ENCODE measurements around the gene PRSS58. TPM values are rescaled to one million over a fixed set of nuclear protein-coding genes. Genes with fewer than 3 reads are reported as not detected.

PRSS58 gene
- not detected for total RNA-seq

GRCh38 chr7:142257958-142258357 is at the start of gene PRSS58:
Gene PRSS58, minus strand, starts transcription at chr7:142258058. Its CDS starts 351 bp downstream, at chr7:142257707.
- no peak for ATAC-seq

DNA sequence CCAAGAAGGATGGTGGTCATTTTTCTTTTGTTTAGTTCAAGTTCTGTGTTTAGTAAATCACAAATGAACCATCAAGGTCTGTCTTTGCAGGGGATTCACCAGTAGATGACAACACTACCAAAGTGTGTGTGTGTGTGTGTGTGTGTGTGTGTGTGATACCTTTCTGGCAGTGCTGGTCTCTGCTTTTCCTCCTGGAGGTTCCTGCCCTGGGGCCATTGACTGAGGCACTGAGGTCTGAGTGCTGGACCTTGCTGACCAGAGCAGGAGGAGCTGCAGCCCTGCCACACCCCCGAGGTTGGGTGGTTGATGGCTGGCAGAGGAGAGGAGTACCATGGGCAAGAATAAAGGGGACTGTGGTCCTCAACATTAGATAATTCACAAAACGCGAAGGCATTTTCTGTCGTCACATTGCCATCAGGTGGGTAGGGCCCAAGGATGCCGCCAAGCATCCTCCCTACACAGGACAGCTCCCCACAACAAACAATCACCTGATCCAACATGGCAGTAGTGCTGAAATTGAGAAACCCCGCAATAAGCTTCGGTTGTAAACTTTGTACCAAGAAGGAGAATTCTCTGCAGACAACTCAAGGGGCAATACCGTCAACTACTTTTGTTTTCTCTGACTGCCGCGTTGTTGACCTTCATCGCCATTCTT is 49.5 kb upstream of the PRSS58 start:
- no peak for ATAC-seq

DNA sequence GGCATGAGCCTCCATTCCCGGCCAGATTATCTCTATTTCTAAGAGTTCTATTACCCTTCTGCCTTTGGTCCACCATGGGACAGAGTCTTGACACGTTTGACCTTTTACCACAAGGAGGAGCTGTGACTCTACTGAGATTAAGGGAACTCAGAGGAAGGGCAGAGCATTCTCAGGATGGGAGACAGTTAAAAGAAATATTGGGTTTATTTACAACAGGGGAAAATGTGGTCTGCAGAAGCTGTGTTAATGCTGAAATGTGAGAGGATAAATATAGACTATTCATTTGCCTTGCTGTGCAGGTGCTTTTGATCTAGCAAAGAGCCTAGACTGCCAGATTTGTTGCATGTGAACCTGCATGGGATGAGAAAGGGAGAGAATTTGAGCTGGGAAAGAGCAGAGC is 45.8 kb upstream of the PRSS58 start:
- no peak for ATAC-seq

DNA sequence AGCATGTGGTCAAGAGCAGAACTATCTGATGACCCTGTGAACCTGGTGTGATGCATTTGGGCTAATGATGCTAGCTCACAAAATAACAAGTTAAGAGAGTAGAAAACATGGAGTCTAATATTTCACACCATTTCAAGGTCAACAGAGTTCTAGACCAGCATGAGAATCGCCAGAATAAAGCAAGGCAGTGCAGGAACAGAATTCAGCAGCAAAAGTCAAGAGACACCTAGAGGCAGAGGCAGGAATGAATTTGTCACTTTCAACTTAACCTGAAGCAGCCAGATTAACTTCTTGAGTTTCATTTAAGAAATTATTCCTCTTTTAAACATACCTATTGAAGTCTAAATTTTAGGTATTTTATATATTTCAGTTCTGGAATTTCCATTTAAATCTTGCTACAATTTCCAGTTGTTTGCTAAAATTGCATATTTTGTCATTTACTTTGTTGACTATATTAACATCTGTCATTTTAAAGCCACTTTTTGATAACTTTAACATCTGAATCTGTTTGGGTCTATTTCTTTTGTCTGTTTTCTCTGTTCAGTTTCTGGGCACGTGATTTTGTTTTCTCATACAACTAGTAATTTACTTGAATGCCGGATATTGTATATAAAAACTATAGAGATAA is 44.2 kb upstream of the PRSS58 start:
- no peak for ATAC-seq

GRCh38 chr7:142301299-142301698 is 43.4 kb upstream of the PRSS58 start:
- ATAC-seq, result no peak

DNA sequence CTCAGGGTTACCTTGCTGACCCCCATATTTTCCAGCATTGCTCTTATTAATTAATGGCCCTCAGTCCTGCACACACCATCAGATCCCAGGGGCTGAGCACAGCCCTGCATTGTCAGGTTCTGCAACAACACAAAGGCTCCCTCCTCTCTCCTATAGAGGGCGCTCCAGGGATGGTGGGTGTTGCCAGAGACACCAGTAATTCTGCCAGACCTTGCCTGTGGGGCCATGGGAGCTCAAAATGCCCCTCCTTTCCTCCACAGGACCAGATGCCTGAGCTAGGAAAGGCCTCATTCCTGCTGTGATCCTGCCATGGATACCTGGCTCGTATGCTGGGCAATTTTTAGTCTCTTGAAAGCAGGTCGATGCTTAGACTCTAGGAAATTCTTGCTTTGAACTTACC is 42.8 kb upstream of the PRSS58 start:
- no peak for ATAC-seq

GRCh38 chr7:142299237-142299781 is 41.5 kb upstream of the PRSS58 start:
- no peak for ATAC-seq

DNA sequence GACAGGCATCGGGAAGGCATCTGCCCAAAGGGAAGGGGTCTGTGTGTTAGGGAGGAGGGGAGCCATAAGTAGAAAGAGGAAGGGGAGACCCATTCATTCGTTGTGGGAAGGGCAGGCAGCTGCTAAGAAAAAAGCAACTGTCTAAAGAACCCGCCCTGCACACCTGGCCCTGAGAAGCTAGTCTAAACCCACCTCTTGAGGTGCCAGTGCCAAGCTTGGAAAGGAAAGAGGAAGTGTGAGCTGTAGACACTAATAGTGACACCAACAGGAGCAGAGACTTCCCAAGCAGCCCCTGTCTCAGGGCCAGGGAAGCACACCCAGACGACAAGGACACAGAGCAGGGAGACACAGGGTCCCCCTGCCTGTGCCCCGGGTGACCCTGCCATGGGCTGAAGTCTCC is 40.8 kb upstream of the PRSS58 start:
- no peak for ATAC-seq

- ATAC-seq, result no peak
These were observed 40.2 kb upstream of the PRSS58 start for GRCh38 chr7:142298009-142298408.

- no peak for ATAC-seq
These were observed 22.4 kb upstream of the PRSS58 start for GRCh38 chr7:142280263-142280662.

GRCh38 chr7:142279601-142280000 is 21.7 kb upstream of the PRSS58 start:
- ATAC-seq, result no peak

DNA sequence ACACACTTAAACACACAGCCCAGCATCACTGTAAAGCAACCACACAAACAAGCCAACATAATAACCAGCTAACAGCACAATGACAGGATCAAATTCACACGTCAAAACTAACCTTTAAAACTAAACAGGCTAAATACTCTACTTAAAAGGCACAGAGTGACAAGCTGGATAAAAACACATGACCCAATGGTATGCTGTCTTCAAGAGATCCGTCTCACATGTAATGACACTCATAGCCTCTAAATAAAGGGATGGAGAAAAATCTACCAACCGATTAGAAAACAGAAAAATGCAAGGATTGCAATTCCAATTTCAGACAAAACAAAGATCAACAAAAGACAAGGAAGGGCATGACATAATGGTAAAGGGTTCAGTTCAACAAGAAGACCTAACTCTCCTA is 17.2 kb upstream of the PRSS58 start:
- ATAC-seq, result no peak

- no peak for ATAC-seq
These were observed 15.0 kb upstream of the PRSS58 start for GRCh38 chr7:142272841-142273240.

GRCh38 chr7:142263598-142264380 is 5.9 kb upstream of the PRSS58 start:
- no peak for ATAC-seq

- no peak for ATAC-seq
These were observed 7.2 kb downstream of the PRSS58 start for GRCh38 chr7:142250705-142251104.

DNA sequence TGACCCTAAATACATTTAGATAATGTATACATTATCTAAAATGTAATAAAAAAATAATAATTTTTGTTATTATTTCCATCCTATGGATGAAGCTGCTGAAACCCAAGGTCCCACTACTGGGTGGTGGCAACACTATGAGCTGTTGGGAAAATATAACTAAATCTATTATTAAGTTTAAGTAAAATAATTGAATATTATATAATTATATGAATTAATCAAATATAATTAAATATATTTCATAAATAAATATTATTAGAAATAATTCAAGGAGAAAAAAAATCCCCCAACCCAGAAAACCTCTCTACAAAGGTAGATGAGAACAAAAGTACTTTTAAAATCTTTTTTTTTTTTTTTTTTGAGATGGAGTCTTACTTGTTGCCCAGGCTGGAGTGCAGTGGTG is 7.9 kb downstream of the PRSS58 start:
- ATAC-seq, result no peak

DNA sequence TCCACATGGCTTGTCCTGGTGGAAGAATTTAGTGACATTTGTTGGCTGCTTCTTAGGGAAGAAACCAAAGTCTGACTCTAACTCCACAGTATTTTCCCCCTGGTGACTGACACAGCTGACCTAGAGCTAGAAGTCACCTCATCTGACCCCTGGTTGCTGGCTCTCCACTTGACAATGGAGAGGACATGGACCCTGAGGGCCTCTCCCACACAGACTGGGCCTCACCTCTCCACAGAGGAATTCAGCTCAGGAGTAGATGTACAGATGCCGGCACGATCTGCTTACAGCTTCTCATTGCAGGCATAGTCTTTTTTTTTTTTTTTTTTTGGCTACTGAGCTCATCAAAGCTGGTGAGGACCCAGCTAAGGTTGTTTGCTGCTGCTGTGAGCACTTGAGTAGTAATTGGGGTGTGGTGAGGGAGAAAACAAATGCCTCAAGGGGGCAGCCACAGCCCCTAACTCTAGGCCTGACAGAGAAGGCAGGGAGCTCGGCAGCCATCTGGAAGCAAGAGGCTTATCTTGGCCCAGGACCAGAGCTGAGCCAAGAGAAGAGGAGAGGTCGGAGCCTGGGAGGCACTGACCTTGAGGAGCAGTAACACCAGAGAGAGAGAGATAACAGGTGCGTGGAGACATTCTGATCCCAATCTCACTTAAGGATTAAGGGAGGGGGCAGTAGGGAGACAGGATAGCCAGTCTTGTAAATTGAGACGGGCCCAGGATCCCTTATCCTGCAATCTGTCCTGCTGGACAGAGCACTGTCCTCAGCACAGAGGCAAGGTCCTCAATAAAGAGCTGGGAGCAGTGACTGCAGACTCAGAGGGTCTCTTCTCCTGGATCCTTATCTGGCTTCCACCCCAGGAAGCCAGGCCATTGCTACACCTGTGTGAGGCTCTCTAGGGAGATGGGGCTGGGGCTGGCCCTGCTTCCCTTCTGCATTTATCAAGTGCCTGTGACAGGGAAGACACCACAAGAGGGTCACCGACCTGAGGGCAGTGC is 9.4 kb downstream of the PRSS58 start:
- ATAC-seq, result no peak

DNA sequence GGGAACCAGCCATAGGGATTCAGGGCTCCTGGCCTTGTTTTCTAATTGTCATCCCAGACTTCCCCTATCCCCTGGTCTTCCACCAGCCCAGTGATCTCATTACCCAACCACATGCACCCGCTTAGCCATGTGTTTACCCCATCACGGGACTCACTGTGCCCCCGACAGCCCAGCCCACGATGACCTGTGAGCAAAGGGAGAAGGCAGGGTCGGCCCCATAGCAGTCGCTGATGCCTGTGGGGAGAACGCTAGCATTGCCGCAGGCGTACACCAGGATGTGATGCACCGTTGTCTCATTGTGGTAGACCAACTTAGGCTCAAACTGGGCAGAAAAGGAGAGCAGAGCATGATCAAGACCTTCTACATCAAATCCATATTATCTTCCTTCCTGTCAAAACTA is 14.0 kb downstream of the PRSS58 start:
- no peak for ATAC-seq

DNA sequence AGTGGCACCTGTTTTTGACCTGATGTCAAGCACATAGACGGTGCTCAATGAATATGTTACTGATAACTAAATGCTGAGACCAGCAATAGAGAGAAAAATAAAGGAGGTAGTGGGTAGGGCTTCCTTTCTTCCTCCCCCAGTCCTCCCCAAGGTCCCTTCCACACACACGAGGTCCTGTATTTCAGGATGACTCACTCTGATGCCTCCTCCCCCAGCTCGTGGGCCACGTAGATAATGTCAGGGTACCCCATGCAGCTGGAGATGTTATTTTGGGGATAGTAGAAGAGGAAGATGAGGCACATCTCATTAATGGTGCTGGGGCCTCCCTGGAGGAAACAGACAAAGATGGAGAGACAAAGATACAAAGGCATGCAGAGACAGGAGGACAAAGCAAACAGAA is 17.3 kb downstream of the PRSS58 start:
- ATAC-seq, result no peak

DNA sequence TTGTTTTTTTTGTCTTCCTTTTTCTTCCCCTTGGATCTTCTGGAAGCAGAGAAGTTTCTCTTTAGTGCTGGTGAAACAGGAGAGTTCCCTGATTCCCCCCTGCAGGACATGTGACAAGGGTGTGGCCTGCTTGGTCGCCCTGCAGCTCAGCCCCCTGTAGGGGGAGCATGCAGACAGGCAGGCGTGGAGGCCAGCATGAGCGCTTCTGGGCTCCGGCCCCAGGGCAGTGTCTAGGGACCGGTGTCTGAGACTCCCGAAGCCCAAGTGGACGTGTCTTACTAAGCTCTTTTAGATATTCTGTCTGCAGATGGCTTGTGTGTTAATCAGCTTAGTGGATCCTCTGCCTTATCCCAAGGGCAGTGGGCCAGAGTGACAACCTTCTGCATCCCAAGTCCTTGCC is 26.1 kb downstream of the PRSS58 start:
- no peak for ATAC-seq

DNA sequence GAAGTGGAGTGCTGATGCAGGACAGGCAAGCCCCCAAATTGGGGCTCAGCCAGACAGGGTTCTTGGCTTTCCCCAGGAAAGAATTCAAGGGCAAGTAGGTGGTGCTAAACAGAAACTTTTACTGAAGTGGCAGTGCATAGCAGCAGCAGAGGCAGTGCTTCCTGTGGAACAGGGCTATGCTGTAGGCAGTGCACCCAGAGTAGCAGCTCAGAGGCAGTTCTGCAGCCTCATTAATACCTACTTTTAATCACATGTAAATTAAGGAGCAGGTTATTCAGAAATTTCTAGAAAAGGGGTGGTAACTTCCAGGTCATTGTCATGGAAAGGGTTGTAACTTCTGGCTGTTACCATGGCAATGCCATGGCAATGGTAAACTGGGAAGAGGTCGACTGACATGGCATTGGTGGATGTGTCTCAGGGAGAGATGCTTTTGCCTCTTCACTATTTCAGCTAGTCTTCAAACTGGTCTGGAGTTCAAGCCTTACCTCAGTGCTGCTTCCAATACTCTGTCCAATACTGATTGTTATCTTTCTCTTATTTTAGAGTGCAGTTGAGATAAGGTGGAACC is 29.2 kb downstream of the PRSS58 start:
- no peak for ATAC-seq

Measured in esophagus mucosa (tissue), 1 donor.